GM13976 (cell line): ENCODE data around the gene RAVER1.
A peak's percentile ranks its signal among the peaks of the same experiment; 100 is the strongest.

Experiments used
- DNase-seq: peaks from one replicate; pipeline ENCODE4 v3.0.0; 2012; ENCODE audit warnings: low spot score
- CTCF ChIP-seq: IDR thresholded peaks from 2 replicates; pipeline ENCODE4 v1.5.1; 2012; ENCODE audit warnings: borderline replicate concordance, mild to moderate bottlenecking; ENCODE audit not compliant: insufficient read depth; ENCODE audit errors: extremely low read depth, missing control alignments, control extremely low read depth
- in situ Hi-C: fragments of 300-500 bp; cut with MboI; formaldehyde crosslinking; loops from one replicate; pipeline ENCODE4 v1.12.0; 2022; ENCODE audit warnings: low sequenced_read_pairs, mixed read lengths, inconsistent platforms; ENCODE audit not compliant: unreplicated experiment

RAVER1 gene

GRCh38 chr19:10269333-10270179 is 63.8 kb downstream of the RAVER1 start:
- peak; percentile 86 for DNase-seq
- TF ChIP-seq CTCF = peak; percentile 95
- in situ Hi-C loops = loop anchor here (5.0 kb wide), 1 partner anchor 118 kb away; no protein-coding TSS in a partner anchor

GRCh38 chr19:10268071-10268470 is 65.3 kb downstream of the RAVER1 start:
- no peak for TF ChIP-seq CTCF
- in situ Hi-C loops = loop anchor here (5.0 kb wide), 1 partner anchor 119 kb away; no protein-coding TSS in a partner anchor
- no peak for DNase-seq

- DNase-seq = no peak
- in situ Hi-C loops = loop anchor here (5.0 kb wide), 1 partner anchor 121 kb away; no protein-coding TSS in a partner anchor
- no peak for TF ChIP-seq CTCF
Observed at GRCh38 chr19:10266706-10267105, 66.6 kb downstream of the RAVER1 start.
